Glomerular visceral epithelial cell (primary cell): ENCODE measurements around the gene ITPRID1.
"Not testable (repeated sequence)": the region's sequence is repeated elsewhere in the genome, so short reads cannot be mapped to it uniquely, and the experiment has no call there.

ENCODE experiments used
- DNase-seq: peaks from one replicate; pipeline ENCODE4 v3.0.0-alpha.2; 2016; ENCODE audit errors: extremely low spot score

ITPRID1 gene

DNA sequence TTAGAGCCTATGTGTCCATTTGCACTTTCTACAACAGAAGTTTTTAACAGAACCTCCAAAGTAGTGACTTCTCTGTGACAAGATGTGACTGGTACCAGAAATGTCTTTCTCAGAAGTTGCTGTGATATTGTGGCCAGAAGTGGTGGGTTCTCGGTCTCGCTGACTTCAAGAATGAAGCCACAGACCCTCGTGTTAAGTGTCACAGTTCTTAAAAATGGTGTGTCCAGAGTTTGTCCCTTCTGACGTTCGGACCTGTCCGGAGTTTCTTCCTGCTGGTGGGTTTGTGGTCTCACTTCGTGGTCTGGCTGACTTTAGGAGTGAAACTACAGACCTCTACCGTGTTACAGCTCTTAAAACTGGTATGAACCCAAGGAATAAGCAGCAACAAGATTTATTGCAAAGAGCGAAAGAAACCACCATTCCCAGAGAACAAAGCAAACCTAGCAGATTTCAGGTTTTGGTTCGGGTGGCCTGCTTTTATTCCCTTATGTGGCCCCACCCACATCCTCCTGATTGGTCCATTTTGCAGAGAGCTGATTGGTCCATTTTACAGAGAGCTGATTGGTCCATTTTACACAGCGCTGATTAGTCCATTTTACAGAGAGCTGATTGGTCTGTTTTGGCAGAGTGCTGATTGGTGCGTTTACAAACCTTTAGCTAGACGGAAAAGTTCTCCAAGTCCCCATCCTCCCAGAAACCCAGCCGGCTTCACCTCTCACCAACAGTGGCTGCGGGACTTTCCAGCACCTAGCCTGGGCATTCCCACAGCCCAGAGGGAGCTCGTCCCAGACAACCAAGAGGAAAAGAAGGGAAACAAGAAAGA is 3.0 kb downstream of the ITPRID1 start:
- DNase-seq, result no peak

DNA sequence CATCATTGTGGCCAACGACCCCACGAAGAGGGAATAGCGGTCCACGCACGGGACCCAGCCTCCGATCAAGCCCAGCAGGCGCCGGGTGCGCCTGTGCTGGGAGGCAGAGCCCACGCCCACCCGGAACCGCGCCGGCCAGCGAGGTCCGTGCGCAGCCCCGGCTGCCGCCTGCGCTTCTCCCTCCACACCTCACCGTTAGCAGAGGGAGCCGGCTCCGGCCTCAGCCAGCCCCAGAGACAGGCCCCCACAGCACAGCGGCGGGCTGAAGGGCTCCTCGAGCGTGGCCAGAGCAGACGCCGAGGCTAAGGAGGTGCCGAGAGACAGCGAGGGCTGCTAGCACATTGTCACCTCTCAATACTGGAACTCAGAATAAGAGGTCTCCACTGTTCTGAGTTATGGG is 3.6 kb downstream of the ITPRID1 start:
- no peak for DNase-seq

DNA sequence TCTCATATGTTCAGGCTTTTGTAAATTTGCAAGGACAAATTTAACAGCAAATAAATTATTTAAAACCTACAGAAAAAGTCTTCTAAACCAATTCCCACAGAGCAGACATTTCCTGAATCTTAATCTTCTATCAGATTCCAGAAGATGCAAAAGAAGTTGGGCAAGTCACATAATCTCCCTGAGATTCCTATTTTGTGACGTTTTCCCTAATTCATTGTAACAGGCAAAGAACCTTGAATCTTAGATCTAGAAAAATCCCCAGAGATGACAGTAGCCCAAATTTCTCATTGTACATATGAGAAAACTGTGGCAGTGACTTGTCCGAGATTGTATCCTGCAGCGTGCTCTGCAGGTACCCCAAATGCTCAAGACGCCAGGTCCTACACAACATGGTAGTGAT is 4.9 kb downstream of the ITPRID1 start:
- DNase-seq, result no peak

DNA sequence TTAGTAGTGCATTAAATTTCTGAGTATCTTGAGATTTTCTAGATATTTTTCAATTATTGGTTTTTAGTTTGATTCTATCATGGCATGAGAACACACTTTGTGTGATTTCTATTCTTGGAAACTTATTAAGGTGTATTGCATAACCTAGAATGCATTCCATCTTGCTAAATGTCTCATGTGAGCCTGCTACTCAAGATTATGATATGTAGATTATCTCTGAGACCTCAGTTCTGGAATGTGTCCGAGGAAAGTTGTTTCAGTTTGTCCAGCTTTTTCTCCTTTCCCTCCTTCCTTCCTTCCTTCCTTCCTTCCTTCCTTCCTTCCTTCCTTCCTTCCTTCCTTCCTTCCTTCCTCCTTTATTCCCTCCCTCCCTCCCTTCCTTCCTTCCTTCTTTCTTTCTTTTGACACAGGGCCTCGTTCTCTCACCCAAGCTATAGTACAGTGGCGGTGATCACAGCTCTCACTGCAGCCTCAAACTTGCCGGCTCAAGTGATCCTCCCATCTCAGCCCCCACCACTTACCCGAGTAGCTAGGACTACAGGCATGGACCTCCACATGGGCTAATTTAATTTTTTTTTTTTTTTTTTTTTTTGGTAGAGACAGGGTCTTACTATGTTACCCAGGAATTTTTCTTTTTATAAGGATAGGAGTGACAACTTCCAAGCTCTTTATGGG is 7.6 kb downstream of the ITPRID1 start:
- no peak for DNase-seq

DNA sequence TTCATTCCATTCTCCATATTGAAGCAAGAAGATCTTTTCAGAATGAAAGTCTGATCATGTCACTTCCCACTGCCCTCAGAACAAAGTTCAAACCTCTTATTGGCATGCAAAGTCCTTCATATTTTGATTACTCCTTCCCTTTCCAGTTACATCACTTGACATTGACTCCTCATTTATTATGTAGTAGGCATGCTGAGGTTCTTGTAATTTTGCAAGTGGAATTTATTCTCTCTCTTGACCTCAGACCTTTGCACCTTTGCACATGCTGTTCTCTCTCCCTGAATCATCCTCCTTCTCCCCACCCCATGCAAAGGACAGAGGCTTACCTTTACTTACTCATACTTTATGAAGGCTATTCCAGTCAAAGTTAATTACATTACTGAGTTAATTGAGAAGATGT is 13.0 kb downstream of the ITPRID1 start:
- DNase-seq, result no peak

DNA sequence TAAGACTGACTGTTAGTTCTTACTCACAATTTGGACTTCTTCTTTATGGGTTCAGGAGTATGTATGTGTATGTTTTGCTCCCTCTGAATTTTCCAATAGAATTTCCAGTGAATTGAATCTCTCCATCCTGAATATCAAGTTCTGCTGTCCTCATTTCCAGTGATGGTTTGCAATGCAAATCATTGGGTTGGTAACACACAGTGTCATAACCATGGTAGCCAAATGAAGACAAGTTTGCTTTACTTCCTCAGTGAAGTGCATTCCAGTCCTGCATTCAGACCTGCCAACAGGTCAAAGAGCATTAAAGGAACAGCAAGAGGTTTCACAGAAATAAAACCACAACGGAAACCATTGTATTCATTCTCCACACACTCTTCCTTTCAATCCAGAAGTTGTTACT is 15.2 kb downstream of the ITPRID1 start:
- DNase-seq, result no peak

DNA sequence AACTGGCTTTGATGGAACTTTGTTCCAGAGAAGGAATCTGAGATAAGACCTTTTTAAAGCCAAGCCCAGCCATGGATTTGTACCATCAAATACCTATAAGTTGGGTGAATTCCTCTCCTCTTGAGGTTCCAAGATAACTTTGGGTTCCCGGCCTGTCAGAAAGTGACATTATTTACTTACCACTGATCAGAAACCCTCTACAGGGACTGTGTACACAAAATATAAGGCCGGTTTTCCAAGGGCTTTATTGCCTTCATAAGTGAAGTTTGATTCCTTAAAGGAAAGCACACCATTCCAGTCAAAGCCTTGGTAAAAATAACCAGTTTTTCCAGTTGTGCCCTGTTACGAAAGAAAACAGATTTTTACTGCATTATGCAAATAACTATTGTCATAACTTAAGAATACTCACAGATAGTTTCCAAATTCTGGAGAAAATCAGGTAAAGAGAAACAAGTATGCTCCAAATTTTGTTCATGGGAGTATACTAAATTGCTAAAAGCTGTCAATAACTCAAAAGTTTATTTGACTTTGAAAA is 26.8 kb downstream of the ITPRID1 start:
- not testable (repeated sequence) for DNase-seq

DNA sequence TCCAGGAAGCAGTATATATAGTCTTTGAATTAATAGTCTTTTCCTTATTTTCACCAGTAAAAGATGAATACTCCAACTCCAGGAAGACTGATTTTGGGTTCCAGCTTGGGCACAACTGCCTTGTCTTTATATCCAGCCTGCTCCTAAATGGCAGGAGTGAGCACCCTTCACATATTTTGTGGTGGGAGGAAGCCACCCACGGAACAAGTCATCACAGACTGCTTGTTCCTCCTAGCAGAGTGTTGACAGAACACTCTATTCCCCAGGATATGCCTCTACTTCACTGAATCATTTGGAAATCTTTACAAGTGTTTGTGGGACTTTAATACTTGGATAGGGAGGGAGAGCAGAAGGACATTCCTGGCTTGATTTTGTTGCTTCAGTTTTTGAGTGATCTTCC is 31.7 kb downstream of the ITPRID1 start:
- DNase-seq, result no peak

DNA sequence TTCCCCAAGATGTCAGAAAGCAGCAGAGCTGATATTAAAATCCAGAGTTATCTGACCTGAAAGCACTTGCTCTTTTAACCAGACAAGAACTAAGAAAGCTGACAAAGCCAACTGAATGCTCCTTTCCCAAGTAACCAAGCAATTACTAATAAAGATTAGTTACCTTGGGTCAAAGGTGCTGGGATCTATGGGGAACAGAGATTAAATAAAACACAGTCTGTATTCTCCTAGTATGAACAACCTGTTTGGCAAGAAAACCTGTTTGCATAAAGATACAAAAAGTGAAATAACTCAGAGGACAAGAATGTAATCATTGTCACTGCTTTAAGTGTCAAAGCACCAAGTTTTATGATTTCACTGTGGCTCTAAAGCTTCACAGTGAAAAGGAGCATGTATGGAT is 35.7 kb downstream of the ITPRID1 start:
- no peak for DNase-seq

DNA sequence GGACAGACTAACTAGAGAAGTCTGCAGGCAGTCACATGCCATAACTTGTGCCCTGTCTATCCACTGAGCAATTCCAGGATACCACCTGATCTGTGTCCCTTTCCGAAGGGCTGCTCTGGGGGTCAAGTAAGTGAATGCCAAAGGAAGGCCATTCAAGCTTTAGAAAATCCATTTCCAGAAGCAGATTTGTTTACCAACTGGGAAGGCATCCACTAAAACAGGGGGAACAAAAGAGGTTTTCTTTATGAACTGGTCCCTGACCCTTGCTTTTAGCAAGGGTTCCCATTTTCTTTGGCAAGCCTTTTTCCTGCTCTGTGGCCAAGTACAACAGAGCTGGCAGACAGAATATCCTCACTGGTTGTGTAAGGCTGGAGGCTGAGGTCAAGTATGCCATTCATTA is 36.5 kb downstream of the ITPRID1 start:
- no peak for DNase-seq

DNA sequence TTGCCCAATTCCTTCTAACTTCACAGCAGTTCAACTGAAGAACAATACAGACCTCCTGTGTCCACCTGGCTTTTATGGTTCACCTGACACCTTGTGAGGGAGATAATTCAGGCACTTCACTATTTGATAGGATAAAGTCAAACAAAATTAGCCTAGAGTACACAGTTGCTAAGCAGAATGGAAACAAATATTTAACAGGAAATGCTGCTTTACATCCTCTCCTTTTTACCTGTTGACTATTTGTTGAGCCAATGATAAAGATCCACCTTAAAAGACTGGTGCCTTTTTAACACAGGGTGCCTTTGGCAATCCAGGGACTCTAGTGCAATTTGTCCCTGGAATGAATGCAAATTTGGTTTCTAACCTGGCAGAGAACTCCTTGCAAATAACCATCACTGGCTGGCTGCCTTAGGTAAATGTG is 39.8 kb downstream of the ITPRID1 start:
- no peak for DNase-seq

DNA sequence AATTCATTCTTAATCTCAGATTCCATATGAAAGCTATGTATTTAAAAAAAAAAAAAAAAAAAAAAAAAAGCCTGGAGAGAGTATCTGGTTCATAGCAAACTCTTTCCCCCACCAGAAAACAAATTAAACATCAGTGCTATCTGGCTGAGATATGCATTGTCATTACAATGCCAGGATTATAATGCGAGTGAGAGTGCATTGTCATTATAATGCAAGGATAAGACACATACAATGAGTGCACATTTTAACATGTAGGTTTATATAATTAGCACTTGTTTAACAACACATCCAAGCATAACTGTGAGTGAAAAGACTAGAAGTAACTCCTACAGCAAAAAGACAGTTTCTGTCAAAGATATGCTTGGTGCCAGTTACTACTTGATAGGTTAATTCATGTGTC is 48.1 kb downstream of the ITPRID1 start:
- DNase-seq, result no peak

DNA sequence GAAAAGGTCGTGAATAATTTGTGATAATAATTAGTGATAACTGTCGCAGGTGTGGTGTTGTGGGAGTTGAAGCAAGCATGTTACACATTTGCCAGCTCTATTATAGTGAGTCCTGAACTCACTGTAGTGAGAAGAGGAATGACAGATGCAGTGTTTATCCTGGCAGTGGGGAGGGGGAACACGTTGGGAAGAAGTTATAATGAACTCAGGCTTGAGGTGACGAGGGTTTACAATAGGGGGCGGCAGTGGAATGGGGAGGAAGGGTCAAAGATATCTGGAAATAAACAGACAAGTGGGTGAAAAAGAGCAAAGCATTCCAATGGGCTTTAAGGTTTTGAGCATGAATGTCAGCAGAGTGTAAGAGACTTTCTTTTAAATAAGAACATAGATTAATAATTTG is 49.6 kb downstream of the ITPRID1 start:
- no peak for DNase-seq

DNA sequence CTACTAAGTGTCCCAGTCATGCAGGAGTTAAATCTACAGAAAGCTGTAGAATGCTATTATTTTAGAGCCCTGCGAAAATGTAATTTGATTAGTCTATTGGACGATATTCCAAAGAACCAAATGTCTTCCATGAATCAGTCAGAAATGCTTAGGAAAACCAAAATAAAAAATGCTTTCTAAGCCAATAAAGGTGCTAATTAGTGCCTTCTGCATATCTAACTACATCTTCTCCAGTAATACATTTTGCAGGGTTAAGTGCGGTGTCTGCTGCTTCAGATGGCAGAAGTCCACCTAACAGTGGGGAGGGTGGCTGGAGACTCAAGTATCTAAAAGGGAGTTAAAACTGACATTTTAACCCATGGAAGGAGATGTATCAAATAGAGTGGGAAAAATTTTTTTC is 50.1 kb downstream of the ITPRID1 start:
- no peak for DNase-seq

DNA sequence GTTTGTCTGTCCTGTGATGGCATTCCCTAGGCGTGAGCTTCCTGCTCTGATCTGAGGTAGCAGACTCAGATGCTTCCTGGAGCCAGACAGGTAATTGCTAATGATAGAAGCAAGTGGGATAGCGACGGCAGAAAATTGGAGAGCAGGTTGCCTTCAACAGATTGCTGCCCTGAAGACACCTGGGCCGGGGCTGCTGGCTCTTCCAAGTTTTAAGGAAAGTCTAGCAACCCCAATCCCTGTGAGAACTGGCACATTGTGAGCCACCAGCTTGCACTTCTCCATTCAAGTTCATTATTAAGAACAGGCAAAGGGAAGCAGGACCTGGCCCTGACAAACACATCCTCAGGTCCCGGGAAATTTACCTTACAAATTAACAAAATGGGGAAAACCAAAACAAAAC is 50.8 kb downstream of the ITPRID1 start:
- no peak for DNase-seq

DNA sequence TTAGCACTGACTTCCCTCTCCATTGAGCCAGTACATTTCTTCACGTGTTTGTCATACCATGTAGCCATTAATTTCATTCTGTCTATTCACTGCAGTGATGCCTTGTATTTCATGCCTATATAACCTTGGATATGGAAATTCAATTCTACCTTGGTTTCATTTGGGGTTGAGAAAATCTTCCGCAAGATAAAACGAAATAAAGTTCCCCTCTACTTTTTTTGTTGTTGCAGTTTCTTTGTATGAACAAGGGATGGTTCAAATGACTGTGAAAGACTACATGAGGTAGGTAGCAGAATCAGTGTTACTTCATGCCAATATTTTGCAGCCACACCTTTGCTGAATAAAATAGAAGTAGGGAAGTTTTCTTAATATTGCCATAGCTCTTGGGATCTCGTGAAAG is 55.6 kb downstream of the ITPRID1 start:
- DNase-seq, result no peak

DNA sequence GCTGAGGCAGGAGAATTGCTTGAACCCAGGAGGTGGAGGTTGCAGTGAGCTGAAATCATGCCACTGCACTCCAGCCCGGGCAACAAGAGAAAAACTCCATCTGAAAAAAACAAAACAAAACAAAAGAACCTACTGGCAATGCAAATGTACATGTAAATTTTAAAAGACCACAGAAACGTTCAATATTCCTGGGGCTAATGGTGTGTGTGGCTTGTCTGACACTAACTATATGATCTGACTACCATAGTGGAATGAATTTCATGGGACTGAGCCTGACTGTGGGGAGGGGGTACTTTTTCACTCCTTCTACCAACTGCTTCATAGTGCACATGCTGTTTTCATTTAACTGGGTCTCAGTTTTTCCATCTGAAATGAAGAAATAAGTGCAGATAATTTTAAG is 69.6 kb downstream of the ITPRID1 start:
- no peak for DNase-seq

DNA sequence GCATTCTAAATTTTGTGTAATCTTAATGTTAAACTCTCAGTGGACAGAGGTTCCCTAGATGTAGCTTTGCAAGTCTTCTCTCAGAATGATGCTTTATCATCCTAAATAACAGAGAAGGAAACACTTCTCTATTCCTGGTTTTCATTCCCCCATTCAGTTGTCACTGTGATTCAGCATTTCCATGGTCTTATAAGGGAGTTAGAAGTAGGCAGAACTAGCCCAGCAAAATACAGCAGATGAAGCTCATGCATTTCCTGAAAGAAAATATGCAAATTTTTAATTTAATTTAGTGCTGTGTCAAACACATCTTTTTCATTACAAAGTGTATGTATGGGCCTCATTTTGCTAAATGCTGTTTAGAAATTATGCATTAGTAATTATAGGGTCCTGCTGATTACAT is 70.1 kb downstream of the ITPRID1 start:
- no peak for DNase-seq

DNA sequence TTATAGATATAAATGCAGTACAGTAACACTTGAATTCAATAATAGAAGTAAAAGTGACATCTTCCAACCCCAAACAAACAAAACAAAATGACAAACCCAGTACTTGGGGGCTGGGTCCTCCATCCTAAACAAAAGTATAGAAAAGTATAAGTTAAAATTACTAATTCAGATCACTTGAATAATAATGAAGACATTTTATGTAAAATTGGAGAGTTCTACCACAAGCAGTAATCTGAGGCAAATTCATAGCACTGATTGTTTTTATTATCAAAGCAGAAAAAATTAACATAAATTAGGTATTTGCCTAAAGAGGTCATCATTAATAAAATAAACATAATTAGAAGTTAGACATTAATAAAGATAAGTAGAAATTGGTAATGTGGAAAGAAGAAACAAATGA is 81.5 kb downstream of the ITPRID1 start:
- no peak for DNase-seq

DNA sequence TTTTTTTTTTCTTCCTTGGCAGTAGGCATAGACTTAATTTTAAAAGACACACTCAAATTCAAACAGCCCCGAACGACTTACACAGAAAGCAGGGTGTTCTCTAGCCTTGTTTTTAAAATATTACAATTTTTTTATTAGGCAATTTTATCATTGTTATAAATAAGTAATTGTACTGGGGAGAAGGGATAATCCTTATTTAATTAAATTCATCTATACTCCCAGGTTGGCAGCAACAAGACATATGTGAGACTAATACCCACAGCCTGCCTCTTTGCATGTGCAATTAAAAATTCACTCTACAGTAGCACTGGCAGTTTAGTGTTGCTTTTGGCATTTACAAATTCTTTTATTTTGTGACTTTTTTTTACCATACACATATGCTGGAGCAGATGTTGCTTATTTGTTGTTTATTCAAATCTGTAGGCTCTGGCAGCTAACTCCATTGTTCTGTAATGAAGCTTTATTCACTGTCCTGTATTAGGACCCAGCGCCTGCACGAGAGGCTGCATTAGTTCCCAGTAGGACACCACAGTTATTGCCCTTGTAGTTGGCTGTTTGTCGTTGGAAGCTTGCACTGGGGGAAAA is 88.2 kb downstream of the ITPRID1 start:
- no peak for DNase-seq

DNA sequence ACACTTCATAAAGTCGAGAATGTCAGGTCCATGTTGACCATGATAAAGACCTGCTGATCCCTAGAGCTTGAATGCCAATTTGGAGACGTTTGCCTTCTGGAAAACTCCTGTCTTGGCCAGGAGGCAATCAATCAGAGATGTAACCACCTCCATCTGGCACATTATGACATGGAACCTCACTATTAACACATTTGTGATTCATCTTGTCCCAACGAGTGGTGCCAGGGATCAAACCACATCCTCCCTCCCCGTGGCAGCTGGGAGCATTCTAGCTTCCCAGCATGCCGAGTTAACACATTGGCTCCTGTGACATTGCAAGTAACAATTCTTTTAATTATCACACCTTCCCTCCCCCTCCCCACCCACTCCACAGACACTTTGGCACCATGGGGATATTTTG is 89.2 kb downstream of the ITPRID1 start:
- peak; percentile 6 for DNase-seq

DNA sequence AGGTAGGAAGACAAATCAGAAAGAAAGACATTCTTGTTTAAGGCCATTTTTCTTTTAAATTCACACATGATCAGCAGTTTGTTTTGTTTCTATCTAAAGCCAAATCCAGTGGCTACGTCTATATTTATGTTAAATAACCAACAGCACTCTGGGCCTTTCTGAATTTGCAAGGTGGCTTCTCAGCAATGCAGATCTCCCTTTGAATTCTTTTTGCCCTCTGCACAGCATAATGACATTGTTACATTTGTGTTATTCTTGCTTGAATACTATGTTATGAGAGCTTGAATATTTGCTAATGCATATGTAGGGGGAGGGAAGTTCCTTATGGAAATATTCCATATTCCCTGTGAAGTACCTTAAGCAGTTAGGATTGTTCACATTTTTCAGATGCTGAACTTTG is 99.7 kb downstream of the ITPRID1 start:
- DNase-seq, result no peak

DNA sequence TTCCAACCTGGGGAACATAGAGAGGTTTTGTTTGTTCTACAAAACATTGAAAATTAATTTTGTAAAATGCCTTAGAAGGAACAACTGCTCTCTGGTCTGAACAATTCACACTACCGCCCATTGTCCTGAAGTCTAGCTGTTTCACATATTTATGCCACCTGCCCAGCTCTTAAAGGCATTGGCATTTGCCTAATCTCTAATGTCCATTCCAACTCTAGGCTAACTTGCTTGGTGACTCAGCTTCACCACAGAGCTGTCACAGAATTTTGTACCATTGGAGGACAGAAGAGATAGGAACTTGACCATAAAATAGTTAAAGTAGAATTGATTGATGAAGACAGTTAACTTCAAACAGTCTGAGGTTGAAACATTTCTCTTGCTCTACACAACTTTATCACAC is 119.6 kb downstream of the ITPRID1 start:
- DNase-seq, result no peak
